Activated CD8-positive, alpha-beta T cell treated with anti-CD3 and anti-CD28 coated beads, Interleukin-2, amount 10 ng/mL, durations not matched to agents 7 days and 5 days (primary cell): ENCODE data around the gene ANKUB1. TPM values are rescaled to one million over a fixed set of nuclear protein-coding genes. Genes with fewer than 3 reads are reported as not detected.

Source experiments
- ATAC-seq: fragments of 150-1000 bp; cut with Tn5 transposase; one replicate; pipeline ENCODE4 v1.10.0; 2021; ENCODE audit warnings: moderate library complexity
- CTCF ChIA-PET: fragments of 350-600 bp; sonication (Branson Sonifier 250); formaldehyde crosslinking; loops from one replicate; lab custom pipeline; 2021; ENCODE audit warnings: antibody characterized with exemption; lab: Charles Lee
- POLR2A ChIA-PET: fragments of 350-600 bp; sonication (Branson Sonifier 250); formaldehyde crosslinking; loops from one replicate; lab custom pipeline; 2021; ENCODE audit warnings: antibody characterized with exemption; lab: Charles Lee
- DNase-seq: peaks from one replicate; pipeline ENCODE4 v3.0.0-alpha.2; 2020
- H3K27ac Mint-ChIP-seq: one replicate; pipeline ENCODE4 v1.8.0; 2021; ENCODE audit warnings: mild to moderate bottlenecking, mixed read lengths
- H3K27me3 Mint-ChIP-seq: one replicate; pipeline ENCODE4 v1.8.0; 2021; ENCODE audit warnings: low read depth, mixed read lengths
- H3K36me3 Mint-ChIP-seq: one replicate; pipeline ENCODE4 v1.8.0; 2021; ENCODE audit warnings: low read depth, mixed read lengths
- H3K4me1 Mint-ChIP-seq: one replicate; pipeline ENCODE4 v1.8.0; 2021; ENCODE audit warnings: low read depth, mixed read lengths
- H3K4me3 Mint-ChIP-seq: one replicate; pipeline ENCODE4 v1.8.0; 2021; ENCODE audit warnings: mild to moderate bottlenecking, mixed read lengths
- H3K9me3 Mint-ChIP-seq: one replicate; pipeline ENCODE4 v1.8.0; 2022; ENCODE audit warnings: mixed read lengths; ENCODE audit not compliant: insufficient read depth
- total RNA-seq, 2 experiments: library from RNA; stranded (reverse); gene quantifications; one replicate each; pipeline ENCODE4 v1.2.3, GENCODE V29; 2021

ANKUB1 gene
- total RNA-seq, 2 experiments from 2014 or later, result not detected

- Mint-ChIP-seq H3K36me3 (peaks cover 30% of the 10 kb centered on the region), H3K27me3 (no peaks in the 10 kb centered on the region), H3K27ac (no peak overlapping the region), H3K4me1 (peaks cover 46% of the 10 kb centered on the region), H3K4me3 (no peak overlapping the region), H3K9me3 (peaks cover 11% of the 10 kb centered on the region)
- ATAC-seq, result no peak
- no peak for DNase-seq
- ChIA-PET POLR2A (no interaction called here), CTCF (interaction anchor here (1.6 to 8.1 kb wide), 2 partner anchors 11 to 49 kb away, joined by 8 to 37 read pairs; no protein-coding TSS in a partner anchor)
Observed at GRCh38 chr3:149819432-149819831, 27.1 kb upstream of the ANKUB1 start.

GRCh38 chr3:149816986-149817385, 24.6 kb upstream of the ANKUB1 start:
- Mint-ChIP-seq H3K4me1 (peaks cover 53% of the 10 kb centered on the region), H3K4me3 (no peak overlapping the region), H3K9me3 (peaks cover 4% of the 10 kb centered on the region), H3K27me3 (no peaks in the 10 kb centered on the region), H3K36me3 (peaks cover 30% of the 10 kb centered on the region), H3K27ac (no peak overlapping the region)
- ATAC-seq, result no peak
- ChIA-PET POLR2A (no interaction called here), CTCF (interaction anchor here (8.1 kb wide), 1 partner anchor 9 kb away, joined by 37 read pairs; no protein-coding TSS in a partner anchor)
- DNase-seq, result no peak

GRCh38 chr3:149816311-149816710, 24.0 kb upstream of the ANKUB1 start:
- Mint-ChIP-seq H3K27me3 (no peaks in the 10 kb centered on the region), H3K9me3 (peaks cover under 1% of the 10 kb centered on the region), H3K36me3 (peaks cover 27% of the 10 kb centered on the region), H3K4me1 (peaks cover 54% of the 10 kb centered on the region), H3K27ac (no peak overlapping the region), H3K4me3 (no peak overlapping the region)
- POLR2A ChIA-PET, result no interaction called here
- CTCF ChIA-PET, result no interaction called here
- DNase-seq (no peak), ATAC-seq (no peak)

- H3K4me3 Mint-ChIP-seq, result no peak overlapping the region
Observed at GRCh38 chr3:149815728-149816127, 23.4 kb upstream of the ANKUB1 start.

GRCh38 chr3:149815321-149815720, 23.0 kb upstream of the ANKUB1 start:
- no peaks in the 10 kb centered on the region for H3K9me3 Mint-ChIP-seq
- H3K4me3 Mint-ChIP-seq, result peak overlapping the region; percentile 97
- no peak overlapping the region for H3K27ac Mint-ChIP-seq
- peaks cover 21% of the 10 kb centered on the region for H3K36me3 Mint-ChIP-seq
- DNase-seq (no peak), ATAC-seq (no peak)
- ChIA-PET POLR2A (no interaction called here), CTCF (interaction anchor here (0.5 kb wide), 1 partner anchor 355 kb away, joined by 3 read pairs; no protein-coding TSS in a partner anchor)
- H3K27me3 Mint-ChIP-seq, result no peaks in the 10 kb centered on the region
- peaks cover 54% of the 10 kb centered on the region for H3K4me1 Mint-ChIP-seq

More at GRCh38 chr3:149815728-149816127, 23.4 kb upstream of the ANKUB1 start:
- Mint-ChIP-seq H3K27me3 (no peaks in the 10 kb centered on the region), H3K36me3 (peaks cover 24% of the 10 kb centered on the region), H3K9me3 (no peaks in the 10 kb centered on the region), H3K27ac (no peak overlapping the region), H3K4me1 (peaks cover 54% of the 10 kb centered on the region)
- ATAC-seq (no peak), DNase-seq (no peak)
- ChIA-PET CTCF (no interaction called here), POLR2A (no interaction called here)

- ChIA-PET CTCF (interaction anchor here (1.0 kb wide), 1 partner anchor 62 kb away, joined by 3 read pairs; no protein-coding TSS in a partner anchor), POLR2A (interaction anchor here (0.6 to 1.0 kb wide), 3 partner anchors 11 to 62 kb away, joined by 3 to 4 read pairs (median 3); partner anchors contain the start of gene COMMD2)
- Mint-ChIP-seq H3K36me3 (peaks cover 18% of the 10 kb centered on the region), H3K4me3 (peak overlapping the region; percentile 97), H3K27ac (peak overlapping the region; percentile 100), H3K27me3 (peaks cover 4% of the 10 kb centered on the region), H3K9me3 (no peaks in the 10 kb centered on the region), H3K4me1 (peaks cover 48% of the 10 kb centered on the region)
- DNase-seq (peak; percentile 38), ATAC-seq (peak; percentile 26)
Observed at GRCh38 chr3:149813367-149814281, 21.3 kb upstream of the ANKUB1 start.

GRCh38 chr3:149812606-149813366, 20.4 kb upstream of the ANKUB1 start, which contains the start of gene RNF13:
Gene RNF13 (plus strand): TSS chr3:149813215. CDS start chr3:149846027, 32,812 bp downstream.
- H3K36me3 Mint-ChIP-seq, result peaks cover 17% of the 10 kb centered on the region
- POLR2A ChIA-PET, result interaction anchor here (0.6 kb wide), 1 partner anchor 11 kb away, joined by 4 read pairs; no protein-coding TSS in a partner anchor
- CTCF ChIA-PET, result no interaction called here
- peak within 1 kb of the TSS; percentile 100 for H3K27ac Mint-ChIP-seq
- peaks cover 6% of the 10 kb centered on the region for H3K27me3 Mint-ChIP-seq
- H3K4me3 Mint-ChIP-seq, result peak within 1 kb of the TSS; percentile 97
- peaks cover 47% of the 10 kb centered on the region for H3K4me1 Mint-ChIP-seq
- ATAC-seq (peak; percentile 98), DNase-seq (peak; percentile 95)
- no peaks in the 10 kb centered on the region for H3K9me3 Mint-ChIP-seq

GRCh38 chr3:149812165-149812605, 19.8 kb upstream of the ANKUB1 start:
- Mint-ChIP-seq H3K27ac (peak overlapping the region; percentile 100), H3K9me3 (no peaks in the 10 kb centered on the region), H3K4me1 (peaks cover 41% of the 10 kb centered on the region), H3K4me3 (peak overlapping the region; percentile 97), H3K36me3 (peaks cover 17% of the 10 kb centered on the region), H3K27me3 (peaks cover 8% of the 10 kb centered on the region)
- CTCF ChIA-PET, result no interaction called here
- no peak for ATAC-seq
- POLR2A ChIA-PET, result no interaction called here
- no peak for DNase-seq

GRCh38 chr3:149810846-149811245, 18.5 kb upstream of the ANKUB1 start:
- CTCF ChIA-PET, result no interaction called here
- Mint-ChIP-seq H3K9me3 (no peaks in the 10 kb centered on the region), H3K27me3 (peaks cover 17% of the 10 kb centered on the region), H3K27ac (no peak overlapping the region), H3K4me3 (no peak overlapping the region), H3K36me3 (peaks cover 13% of the 10 kb centered on the region), H3K4me1 (peaks cover 28% of the 10 kb centered on the region)
- ATAC-seq (no peak), DNase-seq (no peak)
- POLR2A ChIA-PET, result no interaction called here

GRCh38 chr3:149809699-149810098, 17.3 kb upstream of the ANKUB1 start:
- no peaks in the 10 kb centered on the region for H3K9me3 Mint-ChIP-seq
- ATAC-seq, result no peak
- ChIA-PET CTCF (interaction anchor here (1.1 to 2.4 kb wide), 4 partner anchors 27 to 243 kb away, joined by 3 to 20 read pairs (median 5); partner anchors contain the start of gene COMMD2), POLR2A (no interaction called here)
- peaks cover 5% of the 10 kb centered on the region for H3K36me3 Mint-ChIP-seq
- no peak overlapping the region for H3K27ac Mint-ChIP-seq
- H3K4me1 Mint-ChIP-seq, result peaks cover 18% of the 10 kb centered on the region
- H3K4me3 Mint-ChIP-seq, result no peak overlapping the region
- no peak for DNase-seq
- peaks cover 26% of the 10 kb centered on the region for H3K27me3 Mint-ChIP-seq

GRCh38 chr3:149808209-149808829, 16.0 kb upstream of the ANKUB1 start:
- no peak overlapping the region for H3K4me3 Mint-ChIP-seq
- DNase-seq (peak; percentile 64), ATAC-seq (no peak)
- POLR2A ChIA-PET, result interaction anchor here (0.7 kb wide), 1 partner anchor 56 kb away, joined by 3 read pairs; the partner anchor contains the start of gene COMMD2
- peaks cover 10% of the 10 kb centered on the region for H3K4me1 Mint-ChIP-seq
- no peaks in the 10 kb centered on the region for H3K9me3 Mint-ChIP-seq
- H3K36me3 Mint-ChIP-seq, result no peaks in the 10 kb centered on the region
- peaks cover 26% of the 10 kb centered on the region for H3K27me3 Mint-ChIP-seq
- no peak overlapping the region for H3K27ac Mint-ChIP-seq
- CTCF ChIA-PET, result interaction anchor here (0.6 to 2.8 kb wide), 39 partner anchors 10 to 589 kb away, joined by 3 to 37 read pairs (median 4); partner anchors contain the start of genes ANKUB1 and COMMD2
